HepG2 (cell line): ENCODE results near the gene SEC62. TPM values are rescaled to one million over a fixed set of nuclear protein-coding genes. Genes with fewer than 3 reads are reported as not detected.

Experiments used
- ARHGAP35 ChIP-seq: sonication (generic); formaldehyde crosslinking; IDR thresholded peaks from 2 replicates; pipeline ENCODE4 v1.9.0; 2022; ENCODE audit warnings: mild to moderate bottlenecking, inconsistent platforms, moderate library complexity, missing genetic modification reagents, borderline replicate concordance
- BHLHE40 ChIP-seq: IDR thresholded peaks from 2 replicates; pipeline ENCODE4 v1.6.1; 2011; ENCODE audit warnings: low read length, improper control_type of control experiment
- HNRNPL ChIP-seq: fragments of 200-400 bp; formaldehyde crosslinking; IDR thresholded peaks from 2 replicates; pipeline ENCODE4 v1.6.1; 2017; ENCODE audit warnings: mild to moderate bottlenecking, low read depth, low read length
- HOXA9 ChIP-seq: sonication (generic); formaldehyde crosslinking; IDR thresholded peaks from 2 replicates; pipeline ENCODE4 v1.8.1; 2022; ENCODE audit warnings: missing genetic modification reagents, mild to moderate bottlenecking, moderate library complexity, borderline replicate concordance
- JDP2 ChIP-seq: sonication (generic); formaldehyde crosslinking; IDR thresholded peaks from 2 replicates; pipeline ENCODE4 v1.8.1; 2022; ENCODE audit warnings: missing genetic modification reagents, borderline replicate concordance
- LCORL ChIP-seq, 2 experiments: fragments of 450-650 bp in 1 of 2; sonication (generic) in 1 of 2; formaldehyde crosslinking in 1 of 2; IDR thresholded peaks; 2 replicates each; pipeline versions ENCODE4 v1.5.0 to v1.6.1; 2017 to 2020; ENCODE audit warnings: antibody characterized with exemption in 1 of 2, missing genetic modification reagents in 1 of 2
- NRL ChIP-seq: sonication (generic); formaldehyde crosslinking; IDR thresholded peaks from 2 replicates; pipeline ENCODE4 v1.5.0; 2020; ENCODE audit warnings: missing genetic modification reagents, mild to moderate bottlenecking, moderate library complexity, borderline replicate concordance
- POLR2AphosphoS2 ChIP-seq: IDR thresholded peaks from 2 replicates; pipeline ENCODE4 v1.6.1; 2011; ENCODE audit warnings: low read depth, low read length, improper control_type of control experiment
- RBFOX2 ChIP-seq: fragments of 200-400 bp; formaldehyde crosslinking; IDR thresholded peaks from 2 replicates; pipeline ENCODE4 v1.6.1; 2017; ENCODE audit warnings: low read depth, mild to moderate bottlenecking, low read length
- SRSF4 ChIP-seq: fragments of 200-400 bp; formaldehyde crosslinking; IDR thresholded peaks from one replicate; pipeline ENCODE4 v1.6.1; 2018; ENCODE audit warnings: mild to moderate bottlenecking, low read depth, low read length, moderate library complexity; ENCODE audit not compliant: poor library complexity, severe bottlenecking
- TBL1XR1 ChIP-seq: fragments of 150-350 bp; IDR thresholded peaks from 2 replicates; pipeline ENCODE4 v1.6.1; 2014; ENCODE audit warnings: borderline replicate concordance, low read length; ENCODE audit not compliant: partially characterized antibody
- ZKSCAN8 ChIP-seq: IDR thresholded peaks from 2 replicates; pipeline ENCODE4 v1.6.1; 2016; ENCODE audit warnings: borderline replicate concordance, missing genetic modification reagents, missing compliant biosample characterization
- ZNF615 ChIP-seq: sonication (generic); formaldehyde crosslinking; IDR thresholded peaks from 2 replicates; pipeline ENCODE4 v1.5.0; 2020; ENCODE audit warnings: mild to moderate bottlenecking, missing genetic modification reagents, borderline replicate concordance
- ZNF619 ChIP-seq: sonication (generic); formaldehyde crosslinking; IDR thresholded peaks from 2 replicates; pipeline ENCODE4 v1.4.0; 2020; ENCODE audit warnings: mild to moderate bottlenecking, missing genetic modification reagents
- ZNF660 ChIP-seq: sonication (generic); formaldehyde crosslinking; IDR thresholded peaks from 2 replicates; pipeline ENCODE4 v1.5.1; 2020; ENCODE audit warnings: mild to moderate bottlenecking, low read depth, missing genetic modification reagents, borderline replicate concordance
- ZNF674 ChIP-seq: sonication (generic); formaldehyde crosslinking; IDR thresholded peaks from 2 replicates; pipeline ENCODE4 v1.5.0; 2020; ENCODE audit warnings: low read depth, mild to moderate bottlenecking, missing genetic modification reagents
- ZNF761 ChIP-seq: sonication (generic); formaldehyde crosslinking; conservative IDR thresholded peaks from 2 replicates; pipeline ENCODE4 v1.4.0; 2020; ENCODE audit warnings: mild to moderate bottlenecking, missing genetic modification reagents
- ZNF883 ChIP-seq: sonication (generic); formaldehyde crosslinking; IDR thresholded peaks from 2 replicates; pipeline ENCODE4 v1.5.1; 2020; ENCODE audit warnings: mild to moderate bottlenecking, missing genetic modification reagents; ENCODE audit errors: not compliant biosample characterization
- polyA plus RNA-seq, 8 experiments: library from polyadenylated mRNA; depleted of rRNA in 3 of 8; stranded (reverse) in 7 of 8; unstranded in 1 of 8; fragments of >200 nt; fragmentation: Illumina TruSeq in 4 of 8; extraction: Trizol in 4 of 8; gene quantifications; 2 replicates each; pipeline versions ENCODE4 v1.2.1 to v1.2.3, GENCODE V29; 2011 to 2016; ENCODE audit warnings: low read depth in 4 of 8, missing spikeins in 1 of 8, mixed read lengths in 1 of 8; ENCODE audit not compliant: insufficient read depth in 1 of 8
- total RNA-seq, 5 experiments: library from RNA; depleted of rRNA; stranded (reverse); fragments of >200 nt; fragmentation: Illumina TruSeq; extraction: Trizol; gene quantifications; 2 replicates each; pipeline ENCODE4 v1.2.3, GENCODE V29; 2016; ENCODE audit warnings: low read depth in 1 of 5
- TF ChIP-seq, protein P1 (sequence below): sonication (generic); formaldehyde crosslinking; IDR thresholded peaks from 2 replicates; pipeline ENCODE4 v1.4.0; 2020; ENCODE audit warnings: mild to moderate bottlenecking, missing genetic modification reagents
- TF ChIP-seq, protein P2 (sequence below): sonication (generic); formaldehyde crosslinking; IDR thresholded peaks from 2 replicates; pipeline ENCODE4 v1.4.0; 2020; ENCODE audit warnings: low read depth, mild to moderate bottlenecking, missing genetic modification reagents
- TF ChIP-seq, protein P3 (sequence below): sonication (generic); formaldehyde crosslinking; IDR thresholded peaks from 2 replicates; pipeline ENCODE4 v1.5.0; 2020; ENCODE audit warnings: mild to moderate bottlenecking, low read depth, missing genetic modification reagents, borderline replicate concordance
- TF ChIP-seq, protein P4 (sequence below): sonication (generic); formaldehyde crosslinking; IDR thresholded peaks from 2 replicates; pipeline ENCODE4 v1.4.0; 2020; ENCODE audit warnings: missing genetic modification reagents

Gene SEC62
- total and polyA plus RNA-seq, 2 of the 13 experiments (the other 11 are each of a cell fraction or from before 2014, with no cell fraction given), result 54.0 to 68.7 TPM

DNA sequence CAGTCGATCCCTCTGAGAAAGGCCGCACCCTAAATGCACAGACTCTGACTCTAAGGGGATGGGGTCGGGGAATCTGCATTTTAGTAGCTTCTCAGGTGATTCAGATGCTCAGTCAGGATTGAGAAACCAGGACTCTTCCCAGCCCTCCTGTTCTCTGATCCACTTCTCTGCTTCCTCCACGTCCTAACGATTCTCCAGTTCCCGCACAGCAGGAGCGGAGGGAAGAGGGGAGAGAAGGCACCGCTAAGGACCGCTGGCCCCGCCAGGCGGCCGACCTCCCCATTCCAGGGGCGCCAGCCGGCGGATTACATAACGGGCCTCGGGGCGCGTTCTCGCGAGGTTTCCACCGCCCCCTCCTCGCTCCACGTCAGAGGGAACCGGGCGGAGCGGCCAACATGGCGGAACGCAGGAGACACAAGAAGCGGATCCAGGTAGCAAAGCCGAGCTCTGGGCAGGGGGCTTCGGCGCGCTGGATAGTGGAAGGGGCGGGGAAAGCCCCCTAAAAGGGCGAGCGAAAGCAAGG is at the start of gene SEC62 (continued):
- peak; percentile 77; the same call in 1 of the 2 replicates for TF ChIP-seq ZKSCAN8 (CRISPR knock-in tag)
- TF ChIP-seq BHLHE40, result peak; percentile 20; the same call in 1 of the 2 replicates
- TF ChIP-seq HOXA9 (CRISPR knock-in tag), result 0 out of 2 replicates have a peak, but pooled peaks have one; percentile 58
- TF ChIP-seq, protein P1, sequence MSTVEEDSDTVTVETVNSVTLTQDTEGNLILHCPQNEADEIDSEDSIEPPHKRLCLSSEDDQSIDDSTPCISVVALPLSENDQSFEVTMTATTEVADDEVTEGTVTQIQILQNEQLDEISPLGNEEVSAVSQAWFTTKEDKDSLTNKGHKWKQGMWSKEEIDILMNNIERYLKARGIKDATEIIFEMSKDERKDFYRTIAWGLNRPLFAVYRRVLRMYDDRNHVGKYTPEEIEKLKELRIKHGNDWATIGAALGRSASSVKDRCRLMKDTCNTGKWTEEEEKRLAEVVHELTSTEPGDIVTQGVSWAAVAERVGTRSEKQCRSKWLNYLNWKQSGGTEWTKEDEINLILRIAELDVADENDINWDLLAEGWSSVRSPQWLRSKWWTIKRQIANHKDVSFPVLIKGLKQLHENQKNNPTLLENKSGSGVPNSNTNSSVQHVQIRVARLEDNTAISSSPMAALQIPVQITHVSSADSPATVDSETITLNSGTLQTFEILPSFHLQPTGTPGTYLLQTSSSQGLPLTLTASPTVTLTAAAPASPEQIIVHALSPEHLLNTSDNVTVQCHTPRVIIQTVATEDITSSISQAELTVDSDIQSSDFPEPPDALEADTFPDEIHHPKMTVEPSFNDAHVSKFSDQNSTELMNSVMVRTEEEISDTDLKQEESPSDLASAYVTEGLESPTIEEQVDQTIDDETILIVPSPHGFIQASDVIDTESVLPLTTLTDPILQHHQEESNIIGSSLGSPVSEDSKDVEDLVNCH, result no peak
- TF ChIP-seq, protein P2, sequence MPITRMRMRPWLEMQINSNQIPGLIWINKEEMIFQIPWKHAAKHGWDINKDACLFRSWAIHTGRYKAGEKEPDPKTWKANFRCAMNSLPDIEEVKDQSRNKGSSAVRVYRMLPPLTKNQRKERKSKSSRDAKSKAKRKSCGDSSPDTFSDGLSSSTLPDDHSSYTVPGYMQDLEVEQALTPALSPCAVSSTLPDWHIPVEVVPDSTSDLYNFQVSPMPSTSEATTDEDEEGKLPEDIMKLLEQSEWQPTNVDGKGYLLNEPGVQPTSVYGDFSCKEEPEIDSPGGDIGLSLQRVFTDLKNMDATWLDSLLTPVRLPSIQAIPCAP (CRISPR knock-in tag), result no peak
- no peak for TF ChIP-seq SRSF4
- TF ChIP-seq, protein P3, sequence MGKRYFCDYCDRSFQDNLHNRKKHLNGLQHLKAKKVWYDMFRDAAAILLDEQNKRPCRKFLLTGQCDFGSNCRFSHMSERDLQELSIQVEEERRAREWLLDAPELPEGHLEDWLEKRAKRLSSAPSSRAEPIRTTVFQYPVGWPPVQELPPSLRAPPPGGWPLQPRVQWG (CRISPR knock-in tag), result no peak
- TF ChIP-seq ZNF619 (CRISPR knock-in tag), result no peak; the same call in 1 of the 2 replicates
- peak; percentile 91 for TF ChIP-seq RBFOX2
- no peak for TF ChIP-seq JDP2 (CRISPR knock-in tag)
- TF ChIP-seq, protein P4, sequence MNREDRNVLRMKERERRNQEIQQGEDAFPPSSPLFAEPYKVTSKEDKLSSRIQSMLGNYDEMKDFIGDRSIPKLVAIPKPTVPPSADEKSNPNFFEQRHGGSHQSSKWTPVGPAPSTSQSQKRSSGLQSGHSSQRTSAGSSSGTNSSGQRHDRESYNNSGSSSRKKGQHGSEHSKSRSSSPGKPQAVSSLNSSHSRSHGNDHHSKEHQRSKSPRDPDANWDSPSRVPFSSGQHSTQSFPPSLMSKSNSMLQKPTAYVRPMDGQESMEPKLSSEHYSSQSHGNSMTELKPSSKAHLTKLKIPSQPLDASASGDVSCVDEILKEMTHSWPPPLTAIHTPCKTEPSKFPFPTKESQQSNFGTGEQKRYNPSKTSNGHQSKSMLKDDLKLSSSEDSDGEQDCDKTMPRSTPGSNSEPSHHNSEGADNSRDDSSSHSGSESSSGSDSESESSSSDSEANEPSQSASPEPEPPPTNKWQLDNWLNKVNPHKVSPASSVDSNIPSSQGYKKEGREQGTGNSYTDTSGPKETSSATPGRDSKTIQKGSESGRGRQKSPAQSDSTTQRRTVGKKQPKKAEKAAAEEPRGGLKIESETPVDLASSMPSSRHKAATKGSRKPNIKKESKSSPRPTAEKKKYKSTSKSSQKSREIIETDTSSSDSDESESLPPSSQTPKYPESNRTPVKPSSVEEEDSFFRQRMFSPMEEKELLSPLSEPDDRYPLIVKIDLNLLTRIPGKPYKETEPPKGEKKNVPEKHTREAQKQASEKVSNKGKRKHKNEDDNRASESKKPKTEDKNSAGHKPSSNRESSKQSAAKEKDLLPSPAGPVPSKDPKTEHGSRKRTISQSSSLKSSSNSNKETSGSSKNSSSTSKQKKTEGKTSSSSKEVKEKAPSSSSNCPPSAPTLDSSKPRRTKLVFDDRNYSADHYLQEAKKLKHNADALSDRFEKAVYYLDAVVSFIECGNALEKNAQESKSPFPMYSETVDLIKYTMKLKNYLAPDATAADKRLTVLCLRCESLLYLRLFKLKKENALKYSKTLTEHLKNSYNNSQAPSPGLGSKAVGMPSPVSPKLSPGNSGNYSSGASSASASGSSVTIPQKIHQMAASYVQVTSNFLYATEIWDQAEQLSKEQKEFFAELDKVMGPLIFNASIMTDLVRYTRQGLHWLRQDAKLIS, result no peak
- no peak for TF ChIP-seq ZNF883 (CRISPR knock-in tag)
- peak; percentile 19; the same call in 1 of the 2 replicates for TF ChIP-seq ARHGAP35 (CRISPR knock-in tag)
- TF ChIP-seq ZNF674 (CRISPR knock-in tag), result no peak; the same call in 1 of the 2 replicates
- no peak for TF ChIP-seq ZNF660
- TF ChIP-seq LCORL (IDR thresholded peaks at IDR 0.05), result no peak
- no peak for TF ChIP-seq LCORL (CRISPR knock-in tag; IDR thresholded peaks at IDR 0.05)
- TF ChIP-seq ZNF615 (CRISPR knock-in tag), result no peak
- peak; percentile 40 for TF ChIP-seq TBL1XR1
- TF ChIP-seq NRL (CRISPR knock-in tag), result no peak
- no peak for TF ChIP-seq HNRNPL
- TF ChIP-seq ZNF761, result 0 out of 2 replicates have a peak, but pooled peaks have one; percentile 12
- TF ChIP-seq POLR2AphosphoS2, result no peak
